SIG-M5 (cell line): ENCODE data around the gene GRIN2C.

Experiments used
- DNase-seq: peaks from one replicate; lab custom pipeline; 2025; lab: John Stamatoyannopoulos, UW

The GRIN2C gene

GRCh38 chr17:74799097-74799496 is 60.6 kb downstream of the GRIN2C start:
- DNase-seq: no peak

- DNase-seq: no peak
These were observed 61.4 kb downstream of the GRIN2C start for GRCh38 chr17:74798239-74798707.

DNA sequence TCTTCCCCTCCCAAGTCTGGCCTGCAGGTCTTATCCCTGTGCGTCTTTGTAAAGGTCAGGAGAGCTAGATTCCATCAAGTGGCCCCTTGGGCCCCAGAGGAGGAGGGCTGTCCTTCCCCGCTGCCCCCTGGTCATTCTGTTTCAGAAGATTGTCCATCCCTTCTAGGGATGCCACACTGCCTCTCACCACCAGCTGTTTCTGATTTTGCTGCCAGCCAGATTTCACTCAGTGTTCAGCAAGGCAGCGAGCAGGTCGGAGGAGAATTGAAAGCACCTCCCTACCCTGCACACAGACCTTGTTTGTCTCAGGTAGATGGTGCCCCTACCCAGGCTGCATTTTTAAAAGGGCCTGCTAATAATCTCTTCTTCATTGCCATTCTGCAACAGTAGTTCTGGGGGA is 61.9 kb downstream of the GRIN2C start:
- DNase-seq: no peak

DNA sequence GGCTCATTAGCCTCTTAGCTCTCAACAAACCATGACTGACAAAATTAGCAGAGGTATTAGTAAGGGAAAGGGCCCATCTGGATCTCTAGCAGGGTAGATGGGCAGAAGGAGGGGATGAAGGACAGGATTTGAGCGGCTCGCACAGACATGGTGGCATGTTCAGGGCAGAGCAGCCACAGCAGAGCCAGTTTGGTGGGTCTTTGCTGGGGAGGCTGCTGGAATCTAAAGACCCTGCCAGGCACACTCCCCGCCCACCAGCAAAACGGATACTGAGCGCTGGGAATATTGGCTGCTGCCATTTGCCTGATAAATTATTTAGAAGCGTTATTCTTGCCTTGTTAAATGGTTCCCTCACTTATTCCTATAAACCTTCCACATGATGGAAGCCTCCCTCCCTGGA is 62.8 kb downstream of the GRIN2C start:
- no peak for DNase-seq

GRCh38 chr17:74796211-74796610 is 63.5 kb downstream of the GRIN2C start:
- DNase-seq: no peak

DNA sequence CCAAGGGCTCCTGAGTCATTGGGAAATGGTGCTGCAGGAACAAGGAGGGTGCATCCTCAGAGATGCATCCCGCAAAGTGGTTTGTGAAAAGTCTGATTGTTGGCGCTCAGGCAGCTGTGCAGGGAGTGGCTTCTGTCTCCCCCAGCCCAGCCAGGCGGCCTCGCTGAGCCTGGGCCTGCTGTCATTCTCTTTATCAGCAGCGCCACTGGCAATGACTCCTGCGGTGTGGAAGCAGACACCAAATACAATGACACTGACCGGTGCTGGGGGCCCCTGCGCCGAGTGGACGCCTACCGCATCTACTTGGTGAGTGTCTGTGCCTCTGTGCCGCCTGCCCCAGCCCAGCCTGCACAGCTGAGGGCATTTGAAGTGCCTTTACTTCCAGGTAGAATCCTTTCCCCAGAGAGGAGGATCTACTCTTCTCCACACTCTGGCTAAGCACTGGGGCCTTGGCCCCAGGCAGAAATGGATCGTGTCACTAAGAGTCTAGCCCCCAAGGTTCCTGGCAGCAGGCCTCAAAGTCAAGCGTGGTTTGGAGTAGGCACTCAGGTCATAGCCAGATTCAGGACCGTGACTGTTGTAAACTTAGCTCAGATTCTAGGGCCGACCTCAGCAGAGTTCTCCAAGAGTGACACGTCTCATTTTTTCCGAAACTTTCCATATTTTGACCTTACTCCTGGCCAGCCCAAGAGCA is 64.2 kb downstream of the GRIN2C start:
- DNase-seq: no peak

DNA sequence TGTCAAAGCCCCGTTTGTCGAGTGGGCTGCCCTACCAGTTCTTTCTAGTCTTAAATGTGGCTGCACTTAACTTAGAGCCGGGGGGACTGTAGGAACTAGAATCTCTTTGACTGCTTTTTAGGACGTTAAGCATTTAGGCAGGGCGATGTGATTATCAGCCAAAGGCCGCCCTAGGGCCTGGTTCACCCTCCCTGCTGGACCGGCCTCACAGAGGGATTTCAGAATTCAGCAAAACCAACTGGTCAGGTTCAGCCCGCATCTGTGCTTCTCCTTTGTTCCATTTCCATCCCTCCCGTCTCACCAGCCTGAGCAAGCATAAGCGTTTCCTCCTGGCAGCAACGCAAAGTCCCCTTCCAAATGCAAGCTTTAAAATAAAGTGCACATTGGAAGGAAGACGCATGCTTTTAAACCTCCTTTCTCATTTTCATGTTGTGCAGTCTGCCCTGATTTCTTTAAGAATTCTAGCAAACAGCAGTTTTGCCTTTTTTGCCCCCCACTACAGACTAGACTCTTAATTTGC is 67.0 kb downstream of the GRIN2C start:
- no peak for DNase-seq
